ENCODE data around the gene CD44. TPM values are rescaled to one million over a fixed set of nuclear protein-coding genes. Genes with fewer than 3 reads are reported as not detected.

Gene CD44
- total RNA-seq, 1 donor from 2014 or later: 4.1 TPM

- no peak for FAIRE-seq
- no peak for DNase-seq (ENCODE audit: low spot score in 2 of 2)
Measured at GRCh38 chr11:35155677-35156076, 16.7 kb downstream of the CD44 start.

- DNase-seq (ENCODE audit: low spot score in 2 of 2) (no peak), FAIRE-seq (no peak)
Measured at GRCh38 chr11:35157814-35158700, 19.1 kb downstream of the CD44 start.

- FAIRE-seq (no peak), DNase-seq (ENCODE audit: low spot score in 2 of 2) (no peak)
Measured at GRCh38 chr11:35158701-35159510, 19.9 kb downstream of the CD44 start.

- no peak for DNase-seq (ENCODE audit: low spot score in 2 of 2)
- no peak for FAIRE-seq
Measured at GRCh38 chr11:35160246-35160824, 21.4 kb downstream of the CD44 start.

GRCh38 chr11:35160902-35161597 is 22.1 kb downstream of the CD44 start:
- FAIRE-seq: no peak
- no peak for DNase-seq (ENCODE audit: low spot score in 2 of 2)

- DNase-seq (ENCODE audit: low spot score in 2 of 2) (no peak), FAIRE-seq (no peak)
Measured at GRCh38 chr11:35162745-35163144, 23.8 kb downstream of the CD44 start.

GRCh38 chr11:35163209-35163608 is 24.2 kb downstream of the CD44 start:
- FAIRE-seq (no peak), DNase-seq (ENCODE audit: low spot score in 2 of 2) (no peak)

- no peak for FAIRE-seq
- no peak for DNase-seq (ENCODE audit: low spot score in 2 of 2)
Measured at GRCh38 chr11:35163702-35164496, 24.9 kb downstream of the CD44 start.

GRCh38 chr11:35165030-35165422 is 26.1 kb downstream of the CD44 start:
- no peak for FAIRE-seq
- DNase-seq (ENCODE audit: low spot score in 2 of 2): no peak

GRCh38 chr11:35165423-35166368 is 26.7 kb downstream of the CD44 start:
- DNase-seq (ENCODE audit: low spot score in 2 of 2): no peak
- FAIRE-seq: no peak

GRCh38 chr11:35166369-35167360 is 27.7 kb downstream of the CD44 start:
- no peak for FAIRE-seq

GRCh38 chr11:35167426-35167954 is 28.5 kb downstream of the CD44 start:
- no peak for DNase-seq (ENCODE audit: low spot score in 2 of 2)
- no peak for FAIRE-seq

More at GRCh38 chr11:35166369-35167360, 27.7 kb downstream of the CD44 start:
- no peak for DNase-seq (ENCODE audit: low spot score in 2 of 2)

- DNase-seq (ENCODE audit: low spot score in 2 of 2) (no peak), FAIRE-seq (no peak)
Measured at GRCh38 chr11:35168671-35169070, 29.7 kb downstream of the CD44 start.

GRCh38 chr11:35169112-35169511 is 30.1 kb downstream of the CD44 start:
- no peak for DNase-seq (ENCODE audit: low spot score in 2 of 2)
- no peak for FAIRE-seq

GRCh38 chr11:35169754-35170153 is 30.8 kb downstream of the CD44 start:
- no peak for FAIRE-seq
- DNase-seq (ENCODE audit: low spot score in 2 of 2): no peak

GRCh38 chr11:35170503-35170902 is 31.5 kb downstream of the CD44 start:
- DNase-seq (ENCODE audit: low spot score in 2 of 2) (no peak), FAIRE-seq (no peak)

- FAIRE-seq: no peak
Measured at GRCh38 chr11:35171226-35171625, 32.3 kb downstream of the CD44 start.

More at GRCh38 chr11:35171226-35171625, 32.3 kb downstream of the CD44 start:
- DNase-seq (ENCODE audit: low spot score in 2 of 2): no peak

All from frontal cortex (tissue), 4 donors.